ENCODE data around the gene VPS13D. TPM values are rescaled to one million over a fixed set of nuclear protein-coding genes. Genes with fewer than 3 reads are reported as not detected.

The VPS13D gene
- total RNA-seq, 1 experiment from 2014 or later: 36.5 TPM

DNA sequence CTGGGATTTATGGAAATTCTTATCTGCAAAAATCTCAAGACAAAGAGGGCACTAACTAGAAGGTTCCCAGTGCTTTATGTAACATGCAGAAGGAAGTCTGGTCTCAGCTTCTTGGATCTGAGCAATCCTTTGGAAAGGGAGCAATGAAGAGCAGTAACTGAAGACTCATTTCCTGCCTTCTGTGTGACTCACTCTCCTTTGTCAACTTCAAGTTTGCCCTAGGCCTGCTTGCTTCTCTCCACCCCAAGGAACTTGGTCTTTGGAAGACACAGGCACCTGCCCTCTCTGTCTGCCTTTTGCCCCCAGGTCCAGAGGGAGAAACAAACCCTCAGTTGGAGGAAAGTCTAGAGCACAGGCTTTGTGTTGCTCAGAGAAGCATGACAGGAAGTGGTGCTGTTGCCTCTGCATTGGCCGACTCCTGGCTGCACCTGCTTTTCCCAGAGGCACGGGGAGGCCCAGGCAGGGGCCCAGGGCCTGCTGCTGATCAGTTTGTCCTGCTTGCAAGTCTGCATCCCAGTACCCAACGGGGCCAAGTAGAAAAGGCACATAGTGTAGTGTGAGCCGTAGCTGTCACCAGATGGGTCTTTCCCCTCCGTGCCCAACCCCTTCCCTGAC, 251.0 kb downstream of the VPS13D start:
- Mint-ChIP-seq H3K36me3 (ENCODE audit: insufficient read depth, unreplicated experiment) (peaks cover 28% of the 10 kb centered on the region), H3K9me3 (ENCODE audit: unreplicated experiment) (no peaks in the 10 kb centered on the region), H3K27ac (ENCODE audit: low read depth, unreplicated experiment) (no peak overlapping the region), H3K4me3 (ENCODE audit: unreplicated experiment) (no peak overlapping the region), H3K4me1 (ENCODE audit: insufficient read depth, unreplicated experiment) (peaks cover 34% of the 10 kb centered on the region), H3K27me3 (ENCODE audit: insufficient read depth, unreplicated experiment) (no peaks in the 10 kb centered on the region)
- CTCF ChIA-PET: interaction anchor here (0.7 kb wide), 1 partner anchor 45 kb away, joined by 3 read pairs; no protein-coding TSS in a partner anchor
- TF ChIP-seq CTCF (IDR thresholded peaks at IDR 0.05; ENCODE audit: unreplicated experiment): no peak
- BruUV-seq (replicated peaks): no TSS peak
- intact Hi-C loops (cut with micrococcal nuclease): loop anchor here (2.0 kb wide), 1 partner anchor 44 kb away; no protein-coding TSS in a partner anchor
- POLR2A ChIA-PET: interaction anchor here (0.7 to 2.2 kb wide), 6 partner anchors 15 to 137 kb away, joined by 3 to 13 read pairs (median 3); partner anchors contain the start of gene DHRS3
- peak; percentile 96 for DNase-seq (ENCODE audit: unreplicated experiment)

DNA sequence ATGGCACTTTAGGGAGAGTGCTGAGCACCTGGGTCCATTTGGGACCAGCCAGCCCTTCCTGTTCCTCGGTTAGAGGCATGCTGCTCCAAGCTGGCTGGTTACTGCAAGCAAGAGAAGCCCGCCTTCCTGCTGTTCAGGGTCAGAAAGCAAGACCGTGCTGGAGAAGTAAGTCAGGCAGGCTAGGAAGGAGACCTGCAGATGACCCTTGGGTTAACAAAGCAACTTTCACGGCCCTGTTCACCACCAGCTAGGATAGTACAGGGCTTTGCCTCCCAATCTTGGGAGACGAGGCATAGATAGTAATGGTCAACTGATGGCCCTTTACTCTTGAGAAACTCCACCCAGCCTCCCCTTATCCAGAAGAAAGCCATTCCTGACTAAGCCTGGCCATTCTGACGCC, 252.1 kb downstream of the VPS13D start:
- peaks cover 28% of the 10 kb centered on the region for H3K36me3 Mint-ChIP-seq (ENCODE audit: insufficient read depth, unreplicated experiment)
- CTCF ChIA-PET: no interaction called here

GRCh38 chr1:12482988-12483387, 253.2 kb downstream of the VPS13D start:
- DNase-seq (ENCODE audit: unreplicated experiment): no peak
- no peak overlapping the region for H3K4me3 Mint-ChIP-seq (ENCODE audit: unreplicated experiment)
- TF ChIP-seq CTCF (IDR thresholded peaks at IDR 0.05; ENCODE audit: unreplicated experiment): no peak
- ChIA-PET CTCF (interaction anchor here (0.6 kb wide), 1 partner anchor 44 kb away, joined by 3 read pairs; no protein-coding TSS in a partner anchor), POLR2A (no interaction called here)
- H3K4me1 Mint-ChIP-seq (ENCODE audit: insufficient read depth, unreplicated experiment): peaks cover 27% of the 10 kb centered on the region
- H3K9me3 Mint-ChIP-seq (ENCODE audit: unreplicated experiment): no peaks in the 10 kb centered on the region
- H3K27me3 Mint-ChIP-seq (ENCODE audit: insufficient read depth, unreplicated experiment): no peaks in the 10 kb centered on the region
- no peak overlapping the region for H3K27ac Mint-ChIP-seq (ENCODE audit: low read depth, unreplicated experiment)
- BruUV-seq (replicated peaks): no TSS peak
- H3K36me3 Mint-ChIP-seq (ENCODE audit: insufficient read depth, unreplicated experiment): peaks cover 27% of the 10 kb centered on the region
- intact Hi-C loops (cut with micrococcal nuclease): no loop called here

More for the DNA sequence above, 252.1 kb downstream of the VPS13D start:
- no peak overlapping the region for H3K27ac Mint-ChIP-seq (ENCODE audit: low read depth, unreplicated experiment)
- POLR2A ChIA-PET: interaction anchor here (0.9 to 2.2 kb wide), 2 partner anchors 14 to 44 kb away, joined by 3 to 13 read pairs; no protein-coding TSS in a partner anchor
- no TSS peak for BruUV-seq (replicated peaks)
- no peaks in the 10 kb centered on the region for H3K27me3 Mint-ChIP-seq (ENCODE audit: insufficient read depth, unreplicated experiment)
- TF ChIP-seq CTCF (IDR thresholded peaks at IDR 0.05; ENCODE audit: unreplicated experiment): no peak
- peaks cover 34% of the 10 kb centered on the region for H3K4me1 Mint-ChIP-seq (ENCODE audit: insufficient read depth, unreplicated experiment)
- H3K4me3 Mint-ChIP-seq (ENCODE audit: unreplicated experiment): no peak overlapping the region
- H3K9me3 Mint-ChIP-seq (ENCODE audit: unreplicated experiment): no peaks in the 10 kb centered on the region
- DNase-seq (ENCODE audit: unreplicated experiment): no peak
- intact Hi-C loops (cut with micrococcal nuclease): loop anchor here (2.0 kb wide), 1 partner anchor 45 kb away; no protein-coding TSS in a partner anchor

DNA sequence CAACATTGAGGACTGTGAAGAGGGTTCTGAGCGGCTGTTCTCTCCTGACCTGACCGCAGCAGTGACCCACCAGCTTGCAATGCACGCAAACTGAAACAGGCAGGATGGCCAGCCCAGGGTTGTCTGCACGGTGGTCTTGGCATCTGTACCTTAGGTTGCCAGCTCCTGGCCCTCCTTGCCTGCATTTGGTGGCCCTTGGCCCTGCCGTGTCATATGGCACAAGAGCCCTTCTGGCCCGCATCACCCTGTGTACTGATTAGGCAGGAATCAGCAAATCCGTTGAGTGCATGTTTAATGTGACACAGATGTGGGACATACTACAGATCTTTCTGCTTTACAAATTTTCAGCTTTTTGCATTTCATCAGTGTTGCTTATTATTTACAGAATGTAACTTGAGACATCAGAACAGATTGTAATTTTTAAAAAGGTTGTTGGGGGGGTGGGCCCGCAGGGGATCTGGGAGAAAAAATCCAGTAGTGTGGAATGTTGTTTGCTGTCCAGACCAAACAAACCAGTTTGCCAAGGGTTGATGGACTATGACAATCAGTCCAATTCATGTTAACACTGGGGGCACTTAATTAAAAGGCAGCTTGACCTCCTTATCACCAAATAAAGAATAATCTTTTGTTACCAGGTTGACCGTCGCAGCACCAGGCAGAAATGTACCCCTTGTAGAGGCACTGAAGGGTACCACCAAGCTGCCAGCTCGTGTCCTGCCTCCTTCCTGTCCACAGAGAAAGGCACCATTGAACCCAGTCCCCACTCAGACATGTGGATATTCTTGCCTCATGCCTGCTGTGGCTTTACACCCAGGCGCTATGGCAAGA, 255.6 kb downstream of the VPS13D start:
- H3K36me3 Mint-ChIP-seq (ENCODE audit: insufficient read depth, unreplicated experiment): peaks cover 23% of the 10 kb centered on the region
- no peaks in the 10 kb centered on the region for H3K9me3 Mint-ChIP-seq (ENCODE audit: unreplicated experiment)
- H3K4me1 Mint-ChIP-seq (ENCODE audit: insufficient read depth, unreplicated experiment): peaks cover 11% of the 10 kb centered on the region
- H3K4me3 Mint-ChIP-seq (ENCODE audit: unreplicated experiment): no peak overlapping the region
- H3K27ac Mint-ChIP-seq (ENCODE audit: low read depth, unreplicated experiment): no peak overlapping the region
- no TSS peak for BruUV-seq (replicated peaks)
- ChIA-PET POLR2A (interaction anchor here (0.8 kb wide), 1 partner anchor 48 kb away, joined by 3 read pairs; no protein-coding TSS in a partner anchor), CTCF (no interaction called here)
- intact Hi-C loops (cut with micrococcal nuclease): no loop called here
- H3K27me3 Mint-ChIP-seq (ENCODE audit: insufficient read depth, unreplicated experiment): no peaks in the 10 kb centered on the region
- DNase-seq (ENCODE audit: unreplicated experiment): no peak
- TF ChIP-seq CTCF (IDR thresholded peaks at IDR 0.05; ENCODE audit: unreplicated experiment): no peak

Measured in MCF 10A (cell line).